Urinary bladder (tissue), 4 donors: Measurements from ENCODE around the gene WBP4. TPM values are rescaled to one million over a fixed set of nuclear protein-coding genes. Genes with fewer than 3 reads are reported as not detected.
A peak's percentile ranks its signal among the peaks of the same experiment; 100 is the strongest.
"Not testable (repeated sequence)": the region's sequence is repeated elsewhere in the genome, so short reads cannot be mapped to it uniquely, and the experiment has no call there.

ENCODE experiments used
- DNase-seq: peaks from one replicate; pipeline ENCODE4 v3.0.0-alpha.2; 2015; ENCODE audit errors: extremely low spot score
- H3K27ac ChIP-seq: one replicate; pipeline ENCODE4 v1.5.1; 2013; ENCODE audit warnings: low read depth, mild to moderate bottlenecking, moderate library complexity
- H3K36me3 ChIP-seq: one replicate; pipeline ENCODE4 v1.6.1; 2013; ENCODE audit warnings: mild to moderate bottlenecking, moderate library complexity; ENCODE audit not compliant: insufficient read depth
- H3K4me1 ChIP-seq: one replicate; pipeline ENCODE4 v1.6.1; 2013; ENCODE audit warnings: mild to moderate bottlenecking, moderate library complexity; ENCODE audit not compliant: insufficient read depth
- H3K4me3 ChIP-seq: one replicate; pipeline ENCODE4 v1.5.1; 2013; ENCODE audit warnings: low read depth, low read length
- WGBS: extraction: QIAGEN DNeasy Blood & Tissue Kit; methylation state at CpG from one replicate; pipeline ENCODE4 v1.1.7; 2013; 5-methylcytosine and 5-hydroxymethylcytosine counted together
- polyA plus RNA-seq: library from polyadenylated mRNA; stranded (reverse); fragments of 200-250 nt; gene quantifications from one replicate; pipeline ENCODE4 v1.2.3, GENCODE V29; 2013
- small RNA-seq: library from RNA; depleted of rRNA; stranded (forward); fragments of <200 nt; gene quantifications from one replicate; pipeline ENCODE3, GENCODE V24; 2014
- total RNA-seq: library from RNA; depleted of rRNA; stranded (reverse); fragments of >200 nt; gene quantifications from one replicate; pipeline ENCODE4 v1.2.3, GENCODE V29; 2014
- donor health status: healthy with polysubstance abuse.
- donor health status: healthy.

The WBP4 gene
- total and polyA plus RNA-seq, 2 donors = 14.5 TPM

DNA sequence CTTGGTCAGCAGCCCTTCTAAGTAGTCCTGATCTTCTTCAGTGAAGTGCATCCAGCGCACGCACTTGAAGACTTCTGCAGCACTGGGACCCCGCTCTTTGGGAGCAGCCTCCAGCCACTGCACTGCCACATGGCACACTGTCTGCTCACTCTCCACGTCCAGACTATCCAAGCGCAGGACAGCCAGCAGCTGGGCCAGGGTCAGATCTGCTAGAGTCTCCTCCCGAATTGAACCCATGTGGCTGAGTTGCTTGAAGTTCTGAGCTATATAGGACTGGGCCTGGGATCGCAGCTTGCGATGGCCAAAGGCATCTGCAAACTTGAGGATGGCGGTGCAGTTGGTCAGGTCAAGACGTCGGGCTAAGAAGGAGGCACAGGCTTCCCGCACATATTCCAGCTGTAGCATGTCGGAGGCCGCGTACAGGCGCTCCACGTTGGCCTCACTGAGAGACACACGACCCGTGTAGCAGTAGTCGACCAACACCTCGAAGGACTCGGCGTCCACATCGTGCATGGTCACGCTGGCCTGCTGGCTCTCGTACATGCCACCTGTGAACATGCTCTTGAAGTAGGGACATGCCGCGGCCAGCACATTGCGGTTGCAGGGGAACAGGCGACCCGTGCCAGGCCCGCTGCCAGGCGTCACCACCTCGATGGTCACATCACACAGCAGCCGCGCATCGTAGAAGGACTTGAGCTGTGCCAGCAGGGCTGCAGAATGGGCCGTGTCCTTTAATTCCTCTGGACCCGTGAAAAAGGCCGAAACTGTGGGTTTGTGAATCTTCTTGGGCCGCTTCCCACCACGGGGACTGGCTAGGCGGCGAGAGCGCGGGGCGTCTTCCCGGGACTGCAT is 70.6 kb downstream of the WBP4 start:
- H3K4me1 ChIP-seq, H3K36me3 ChIP-seq, DNase-seq: not testable (repeated sequence)
- H3K4me3 ChIP-seq = peak overlapping the region; percentile 75
- peak overlapping the region; percentile 35 for H3K27ac ChIP-seq
- 16% methylated on average over 48 of the region's 48 CpGs for WGBS

DNA sequence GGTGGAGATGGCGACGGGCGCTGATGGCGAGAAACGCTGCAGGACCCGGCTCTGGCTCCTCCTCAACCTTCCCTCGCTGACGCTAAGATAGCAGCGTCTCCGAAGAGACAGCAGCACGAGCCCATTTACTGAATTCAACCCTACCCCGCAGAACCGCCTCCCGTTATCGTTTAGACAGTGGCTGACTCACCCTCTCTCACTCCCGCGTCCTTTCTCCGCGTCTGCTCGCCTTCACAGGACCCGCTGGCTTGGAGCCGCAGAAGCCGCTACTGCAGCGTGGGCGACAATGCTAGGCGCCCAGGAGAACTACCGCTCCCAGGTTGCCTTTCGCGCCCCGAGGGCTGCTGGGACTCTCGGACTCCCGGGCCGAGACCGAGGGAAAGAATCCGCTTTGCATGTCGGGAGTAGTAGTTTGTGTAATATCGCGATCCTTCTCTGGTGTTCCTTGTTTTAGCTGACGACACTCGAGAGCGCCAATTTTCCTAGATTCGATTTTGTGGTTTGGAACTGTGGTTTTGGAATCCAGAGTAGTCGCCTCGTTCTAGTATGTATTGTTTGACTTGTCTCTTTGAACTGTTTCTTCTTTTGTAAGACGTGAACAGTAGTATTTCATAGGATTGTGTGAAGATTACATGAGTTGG is 71.3 kb downstream of the WBP4 start, which contains the start of gene KBTBD6:
Gene KBTBD6 (minus strand): TSS at position 291 of the 641 bp plus-strand sequence. CDS start 291 bp downstream, outside the sequence.
- peak within 1 kb of the TSS; percentile 35 for H3K27ac ChIP-seq
- no peaks in the 10 kb centered on the region for H3K36me3 ChIP-seq
- H3K4me1 ChIP-seq = peaks cover 4% of the 10 kb centered on the region
- peak within 1 kb of the TSS; percentile 75 for H3K4me3 ChIP-seq
- DNase-seq = peak; percentile 96
- under 1% methylated on average over 45 of the region's 45 CpGs for WGBS

Small RNA genes lying within 50 kb of the gene (small RNA-seq; reads per million reads assigned to genes)
- gene MIR3168 (not detected), gene RN7SL597P (not detected)

Other genes starting within 250 kb of the WBP4 start
- 83.9 TPM for gene ELF1, start 42.2 kb upstream of the WBP4 start, total RNA-seq
- 57.4 TPM for gene ELF1, start 42.2 kb upstream of the WBP4 start, polyA plus RNA-seq
- gene KBTBD6, start 71.3 kb downstream of the WBP4 start, total RNA-seq = 17.0 TPM
- 5.5 TPM for gene KBTBD6, start 71.3 kb downstream of the WBP4 start, polyA plus RNA-seq
- gene KBTBD7, start 133.1 kb downstream of the WBP4 start, total RNA-seq = 23.1 TPM
- gene KBTBD7, start 133.1 kb downstream of the WBP4 start, polyA plus RNA-seq = 5.1 TPM
- gene MTRF1, start 202.1 kb downstream of the WBP4 start, total RNA-seq = 25.1 TPM
- gene MTRF1, start 202.1 kb downstream of the WBP4 start, polyA plus RNA-seq = 7.0 TPM
- 53.8 TPM for gene NAA16, start 249.8 kb downstream of the WBP4 start, total RNA-seq
- 10.6 TPM for gene NAA16, start 249.8 kb downstream of the WBP4 start, polyA plus RNA-seq